ENCODE results near the gene TMBIM4.

The TMBIM4 gene

GRCh38 chr12:66132408-66132807, 37.4 kb downstream of the TMBIM4 start:
- Histone ChIP-seq H3K27ac (ENCODE audit: low read length) (no peak overlapping the region), H3K36me3 (ENCODE audit: insufficient read depth, low read depth, low read length) (peaks cover 20% of the 10 kb centered on the region), H3K4me3 (ENCODE audit: low read length) (no peak overlapping the region), H3K4me1 (ENCODE audit: insufficient read depth, low read length) (peaks cover 14% of the 10 kb centered on the region), H3K9me3 (ENCODE audit: insufficient read depth, low read depth, low read length) (no peaks in the 10 kb centered on the region), H3K27me3 (ENCODE audit: insufficient read depth, low read length) (no peaks in the 10 kb centered on the region), H3K9ac (ENCODE audit: low read depth, low read length) (no peak overlapping the region)

GRCh38 chr12:66131067-66131688, 38.6 kb downstream of the TMBIM4 start:
- H3K27me3 ChIP-seq (ENCODE audit: insufficient read depth, low read length) = no peaks in the 10 kb centered on the region
- peak overlapping the region; percentile 94 for H3K4me3 ChIP-seq (ENCODE audit: low read length)
- H3K27ac ChIP-seq (ENCODE audit: low read length) = peak overlapping the region; percentile 26
- H3K36me3 ChIP-seq (ENCODE audit: insufficient read depth, low read depth, low read length) = peaks cover 26% of the 10 kb centered on the region
- H3K4me1 ChIP-seq (ENCODE audit: insufficient read depth, low read length) = peaks cover 14% of the 10 kb centered on the region
- no peaks in the 10 kb centered on the region for H3K9me3 ChIP-seq (ENCODE audit: insufficient read depth, low read depth, low read length)
- H3K9ac ChIP-seq (ENCODE audit: low read depth, low read length) = peak overlapping the region; percentile 89

- peaks cover 29% of the 10 kb centered on the region for H3K36me3 ChIP-seq (ENCODE audit: insufficient read depth, low read depth, low read length)
- H3K4me1 ChIP-seq (ENCODE audit: insufficient read depth, low read length) = peaks cover 14% of the 10 kb centered on the region
- peak within 1 kb of the TSS; percentile 94 for H3K4me3 ChIP-seq (ENCODE audit: low read length)
- no peaks in the 10 kb centered on the region for H3K9me3 ChIP-seq (ENCODE audit: insufficient read depth, low read depth, low read length)
- H3K27ac ChIP-seq (ENCODE audit: low read length) = peak within 1 kb of the TSS; percentile 62
- peak within 1 kb of the TSS; percentile 89 for H3K9ac ChIP-seq (ENCODE audit: low read depth, low read length)
- H3K27me3 ChIP-seq (ENCODE audit: insufficient read depth, low read length) = no peaks in the 10 kb centered on the region
These were observed 39.3 kb downstream of the TMBIM4 start, which contains the start of gene LLPH for GRCh38 chr12:66130267-66131066. TSS of gene LLPH (minus strand) at chr12:66130750. CDS start at chr12:66129106, 1,644 bp downstream.

- Histone ChIP-seq H3K36me3 (ENCODE audit: insufficient read depth, low read depth, low read length) (peaks cover 34% of the 10 kb centered on the region), H3K27ac (ENCODE audit: low read length) (peak overlapping the region; percentile 62), H3K4me1 (ENCODE audit: insufficient read depth, low read length) (peaks cover 14% of the 10 kb centered on the region), H3K4me3 (ENCODE audit: low read length) (peak overlapping the region; percentile 94), H3K9ac (ENCODE audit: low read depth, low read length) (peak overlapping the region; percentile 89), H3K27me3 (ENCODE audit: insufficient read depth, low read length) (no peaks in the 10 kb centered on the region), H3K9me3 (ENCODE audit: insufficient read depth, low read depth, low read length) (no peaks in the 10 kb centered on the region)
These were observed 39.9 kb downstream of the TMBIM4 start for GRCh38 chr12:66129934-66130266.

GRCh38 chr12:66127650-66128049, 42.1 kb downstream of the TMBIM4 start:
- Histone ChIP-seq H3K36me3 (ENCODE audit: insufficient read depth, low read depth, low read length) (peaks cover 57% of the 10 kb centered on the region), H3K4me3 (ENCODE audit: low read length) (no peak overlapping the region), H3K27ac (ENCODE audit: low read length) (no peak overlapping the region), H3K4me1 (ENCODE audit: insufficient read depth, low read length) (peaks cover 11% of the 10 kb centered on the region), H3K27me3 (ENCODE audit: insufficient read depth, low read length) (no peaks in the 10 kb centered on the region), H3K9me3 (ENCODE audit: insufficient read depth, low read depth, low read length) (no peaks in the 10 kb centered on the region), H3K9ac (ENCODE audit: low read depth, low read length) (no peak overlapping the region)

GRCh38 chr12:66120477-66120876, 49.3 kb downstream of the TMBIM4 start:
- H3K36me3 ChIP-seq (ENCODE audit: insufficient read depth, low read depth, low read length) = peaks cover 36% of the 10 kb centered on the region
- no peaks in the 10 kb centered on the region for H3K9me3 ChIP-seq (ENCODE audit: insufficient read depth, low read depth, low read length)

GRCh38 chr12:66119870-66120241, 49.9 kb downstream of the TMBIM4 start:
- Histone ChIP-seq H3K27me3 (ENCODE audit: insufficient read depth, low read length) (no peaks in the 10 kb centered on the region), H3K4me1 (ENCODE audit: insufficient read depth, low read length) (no peaks in the 10 kb centered on the region), H3K9ac (ENCODE audit: low read depth, low read length) (no peak overlapping the region), H3K4me3 (ENCODE audit: low read length) (no peak overlapping the region), H3K36me3 (ENCODE audit: insufficient read depth, low read depth, low read length) (peaks cover 30% of the 10 kb centered on the region), H3K27ac (ENCODE audit: low read length) (no peak overlapping the region), H3K9me3 (ENCODE audit: insufficient read depth, low read depth, low read length) (no peaks in the 10 kb centered on the region)

More at GRCh38 chr12:66120477-66120876, 49.3 kb downstream of the TMBIM4 start:
- Histone ChIP-seq H3K27me3 (ENCODE audit: insufficient read depth, low read length) (no peaks in the 10 kb centered on the region), H3K27ac (ENCODE audit: low read length) (no peak overlapping the region), H3K4me1 (ENCODE audit: insufficient read depth, low read length) (no peaks in the 10 kb centered on the region), H3K4me3 (ENCODE audit: low read length) (no peak overlapping the region), H3K9ac (ENCODE audit: low read depth, low read length) (no peak overlapping the region)

GRCh38 chr12:66119229-66119869, 50.4 kb downstream of the TMBIM4 start:
- Histone ChIP-seq H3K27ac (ENCODE audit: low read length) (no peak overlapping the region), H3K4me3 (ENCODE audit: low read length) (no peak overlapping the region), H3K9me3 (ENCODE audit: insufficient read depth, low read depth, low read length) (no peaks in the 10 kb centered on the region), H3K9ac (ENCODE audit: low read depth, low read length) (no peak overlapping the region), H3K27me3 (ENCODE audit: insufficient read depth, low read length) (no peaks in the 10 kb centered on the region), H3K36me3 (ENCODE audit: insufficient read depth, low read depth, low read length) (peaks cover 25% of the 10 kb centered on the region), H3K4me1 (ENCODE audit: insufficient read depth, low read length) (no peaks in the 10 kb centered on the region)

- Histone ChIP-seq H3K9ac (ENCODE audit: low read depth, low read length) (no peak overlapping the region), H3K27ac (ENCODE audit: low read length) (no peak overlapping the region), H3K27me3 (ENCODE audit: insufficient read depth, low read length) (no peaks in the 10 kb centered on the region), H3K9me3 (ENCODE audit: insufficient read depth, low read depth, low read length) (no peaks in the 10 kb centered on the region), H3K36me3 (ENCODE audit: insufficient read depth, low read depth, low read length) (peaks cover 15% of the 10 kb centered on the region), H3K4me1 (ENCODE audit: insufficient read depth, low read length) (no peaks in the 10 kb centered on the region), H3K4me3 (ENCODE audit: low read length) (no peak overlapping the region)
These were observed 51.4 kb downstream of the TMBIM4 start for GRCh38 chr12:66118240-66118891.

- no peak overlapping the region for H3K27ac ChIP-seq (ENCODE audit: low read length)
- no peaks in the 10 kb centered on the region for H3K4me1 ChIP-seq (ENCODE audit: insufficient read depth, low read length)
These were observed 52.6 kb downstream of the TMBIM4 start for GRCh38 chr12:66117242-66117641.

GRCh38 chr12:66115071-66115600, 54.7 kb downstream of the TMBIM4 start:
- no peaks in the 10 kb centered on the region for H3K4me1 ChIP-seq (ENCODE audit: insufficient read depth, low read length)
- no peak overlapping the region for H3K9ac ChIP-seq (ENCODE audit: low read depth, low read length)
- H3K36me3 ChIP-seq (ENCODE audit: insufficient read depth, low read depth, low read length) = no peaks in the 10 kb centered on the region
- H3K27me3 ChIP-seq (ENCODE audit: insufficient read depth, low read length) = no peaks in the 10 kb centered on the region
- no peak overlapping the region for H3K4me3 ChIP-seq (ENCODE audit: low read length)
- H3K9me3 ChIP-seq (ENCODE audit: insufficient read depth, low read depth, low read length) = no peaks in the 10 kb centered on the region
- H3K27ac ChIP-seq (ENCODE audit: low read length) = no peak overlapping the region

More at GRCh38 chr12:66117242-66117641, 52.6 kb downstream of the TMBIM4 start:
- Histone ChIP-seq H3K9ac (ENCODE audit: low read depth, low read length) (no peak overlapping the region), H3K4me3 (ENCODE audit: low read length) (no peak overlapping the region), H3K36me3 (ENCODE audit: insufficient read depth, low read depth, low read length) (peaks cover 4% of the 10 kb centered on the region), H3K9me3 (ENCODE audit: insufficient read depth, low read depth, low read length) (no peaks in the 10 kb centered on the region), H3K27me3 (ENCODE audit: insufficient read depth, low read length) (no peaks in the 10 kb centered on the region)
